AG09309 (cell line): ENCODE data around the gene ITK.
"Not testable (repeated sequence)": the region's sequence is repeated elsewhere in the genome, so short reads cannot be mapped to it uniquely, and the experiment has no call there.

Experiments
- DNase-seq: peaks from one replicate; pipeline ENCODE4 v3.0.0-alpha.2; 2010; ENCODE audit warnings: low read depth
- H3K4me3 ChIP-seq: 2 replicates; pipeline ENCODE4 v1.5.1; 2011; ENCODE audit warnings: mild to moderate bottlenecking, low read depth, low read length, moderate library complexity; ENCODE audit not compliant: control insufficient read depth
- TF ChIP-seq, protein P1 (sequence below): IDR thresholded peaks from 2 replicates; pipeline ENCODE4 v1.5.1; 2011; ENCODE audit warnings: mild to moderate bottlenecking, low read depth, low read length, inconsistent platforms; ENCODE audit not compliant: insufficient read depth, control insufficient read depth; ENCODE audit errors: missing control alignments

Gene ITK

GRCh38 chr5:157230610-157231009 lies 50.0 kb downstream of the ITK start:
- no peak for DNase-seq
- H3K4me3 ChIP-seq: no peak overlapping the region
- TF ChIP-seq, protein P1, sequence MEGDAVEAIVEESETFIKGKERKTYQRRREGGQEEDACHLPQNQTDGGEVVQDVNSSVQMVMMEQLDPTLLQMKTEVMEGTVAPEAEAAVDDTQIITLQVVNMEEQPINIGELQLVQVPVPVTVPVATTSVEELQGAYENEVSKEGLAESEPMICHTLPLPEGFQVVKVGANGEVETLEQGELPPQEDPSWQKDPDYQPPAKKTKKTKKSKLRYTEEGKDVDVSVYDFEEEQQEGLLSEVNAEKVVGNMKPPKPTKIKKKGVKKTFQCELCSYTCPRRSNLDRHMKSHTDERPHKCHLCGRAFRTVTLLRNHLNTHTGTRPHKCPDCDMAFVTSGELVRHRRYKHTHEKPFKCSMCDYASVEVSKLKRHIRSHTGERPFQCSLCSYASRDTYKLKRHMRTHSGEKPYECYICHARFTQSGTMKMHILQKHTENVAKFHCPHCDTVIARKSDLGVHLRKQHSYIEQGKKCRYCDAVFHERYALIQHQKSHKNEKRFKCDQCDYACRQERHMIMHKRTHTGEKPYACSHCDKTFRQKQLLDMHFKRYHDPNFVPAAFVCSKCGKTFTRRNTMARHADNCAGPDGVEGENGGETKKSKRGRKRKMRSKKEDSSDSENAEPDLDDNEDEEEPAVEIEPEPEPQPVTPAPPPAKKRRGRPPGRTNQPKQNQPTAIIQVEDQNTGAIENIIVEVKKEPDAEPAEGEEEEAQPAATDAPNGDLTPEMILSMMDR: no peak

DNA sequence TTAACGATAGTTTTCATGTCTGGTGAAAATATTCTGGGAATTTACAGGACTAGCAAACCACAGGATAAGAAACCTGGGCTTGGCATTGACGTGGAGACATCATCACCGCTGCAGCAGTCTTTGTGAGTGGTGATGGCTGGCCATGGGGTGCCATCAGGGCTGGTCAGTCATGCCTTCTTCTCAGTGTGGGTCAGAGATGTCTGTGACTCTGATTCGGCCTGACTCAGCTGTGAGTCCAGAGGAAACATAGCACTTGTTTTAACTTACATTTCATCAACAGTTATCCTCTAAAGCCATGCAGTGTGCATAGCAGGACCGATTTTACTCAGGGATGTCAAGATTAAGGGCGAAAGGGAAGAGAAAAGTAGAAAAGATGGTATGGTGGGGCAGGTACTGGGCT lies 52.1 kb downstream of the ITK start:
- DNase-seq: no peak
- TF ChIP-seq, protein P1: no peak

DNA sequence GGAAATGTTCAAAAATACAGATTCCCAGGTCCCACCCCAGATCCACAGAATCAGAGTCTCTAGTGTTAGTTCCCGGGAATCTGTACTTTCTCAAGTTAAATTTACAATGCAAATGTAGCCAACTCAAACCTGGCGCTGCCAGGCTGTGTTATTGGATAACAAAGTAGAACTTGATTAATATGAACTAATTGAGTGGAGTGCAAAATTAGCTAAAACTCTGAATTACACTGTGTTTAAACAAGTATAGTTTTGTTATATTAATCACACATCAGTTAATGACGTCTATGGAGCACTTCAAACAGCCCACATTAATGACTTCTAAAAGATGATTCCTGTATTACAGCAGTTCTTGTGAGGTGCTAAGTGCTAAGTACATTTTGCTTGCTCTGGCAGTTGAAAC lies 52.9 kb downstream of the ITK start:
- no peak for DNase-seq
- no peak overlapping the region for H3K4me3 ChIP-seq
- TF ChIP-seq, protein P1: no peak

More for the DNA sequence above, 52.1 kb downstream of the ITK start:
- H3K4me3 ChIP-seq: no peak overlapping the region

- TF ChIP-seq, protein P1: no peak
- H3K4me3 ChIP-seq: no peak overlapping the region
- peak; percentile 1 for DNase-seq
Measured at GRCh38 chr5:157236423-157236822, 55.8 kb downstream of the ITK start.

DNA sequence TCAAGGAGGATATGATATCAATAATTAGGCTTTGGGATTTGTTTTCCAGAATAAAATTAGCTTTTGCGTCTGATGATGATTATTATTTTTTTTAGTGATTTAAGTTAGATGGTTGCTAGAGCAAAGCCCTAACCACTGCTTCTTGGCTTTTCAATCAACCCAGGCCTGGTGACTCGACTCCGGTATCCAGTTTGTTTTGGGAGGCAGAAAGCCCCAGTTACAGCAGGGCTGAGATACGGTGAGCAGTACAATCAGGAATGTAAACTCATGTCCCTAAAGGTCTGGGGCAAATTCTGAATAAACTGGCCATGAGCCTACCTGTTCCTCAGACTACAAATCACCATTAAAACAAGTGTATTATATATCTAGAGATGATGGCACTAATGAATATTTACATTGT lies 60.8 kb downstream of the ITK start:
- no peak for DNase-seq

DNA sequence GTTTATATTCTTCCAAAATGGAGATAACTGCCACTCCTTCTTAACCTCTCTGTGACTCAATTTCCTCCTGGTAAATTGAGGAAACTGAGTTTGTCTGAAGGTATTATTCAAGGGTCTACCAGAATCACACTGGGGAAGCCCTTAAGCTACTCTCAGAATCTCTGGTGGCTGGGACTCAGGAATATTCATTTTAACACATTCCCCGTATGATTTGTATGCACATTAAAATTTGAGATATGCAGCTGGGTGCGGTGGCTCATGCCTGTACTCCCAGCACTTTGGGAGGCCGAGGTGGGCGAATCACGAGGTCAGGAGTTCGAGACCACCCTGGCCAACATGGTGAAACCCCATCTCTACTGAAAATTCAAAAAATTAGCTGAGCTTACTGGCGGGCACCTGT lies 64.1 kb downstream of the ITK start:
- not testable (repeated sequence) for DNase-seq, H3K4me3 ChIP-seq

More for the DNA sequence above, 60.8 kb downstream of the ITK start:
- TF ChIP-seq, protein P1: no peak
- H3K4me3 ChIP-seq: no peak overlapping the region

DNA sequence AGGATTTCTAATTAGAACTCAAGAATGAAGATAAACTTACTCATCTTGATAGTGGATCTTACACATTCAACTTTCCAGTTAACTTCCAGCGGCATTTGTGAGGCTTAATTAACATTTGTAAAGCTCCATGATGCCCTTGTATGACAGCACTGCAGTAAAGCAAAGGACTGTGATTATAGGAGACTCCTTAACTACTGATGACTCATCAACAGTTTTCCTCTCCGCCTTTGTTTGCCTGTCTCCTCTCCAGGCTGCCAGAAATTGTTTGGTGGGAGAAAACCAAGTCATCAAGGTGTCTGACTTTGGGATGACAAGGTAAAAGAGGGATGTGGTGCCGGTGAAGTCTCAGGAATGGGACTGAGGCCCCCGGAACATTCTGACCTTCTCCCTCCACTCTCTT lies 64.8 kb downstream of the ITK start:
- DNase-seq: no peak
- TF ChIP-seq, protein P1: no peak
- no peak overlapping the region for H3K4me3 ChIP-seq

DNA sequence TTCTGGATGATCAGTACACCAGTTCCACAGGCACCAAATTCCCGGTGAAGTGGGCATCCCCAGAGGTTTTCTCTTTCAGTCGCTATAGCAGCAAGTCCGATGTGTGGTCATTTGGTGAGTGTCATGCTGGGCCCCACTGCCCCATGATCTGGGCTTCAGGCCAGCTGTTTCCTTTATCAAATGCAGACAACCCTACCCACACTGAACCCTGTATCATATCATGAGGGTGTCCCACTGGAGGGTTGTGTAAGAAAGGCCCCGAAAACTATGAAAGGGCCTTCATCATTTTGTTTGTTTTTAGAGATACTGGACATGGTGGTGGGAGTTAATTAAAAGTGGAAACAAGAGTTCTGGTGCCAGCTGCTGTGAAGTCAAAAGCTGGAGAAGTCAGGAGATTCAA lies 65.2 kb downstream of the ITK start:
- H3K4me3 ChIP-seq: no peak overlapping the region
- TF ChIP-seq, protein P1: no peak
- no peak for DNase-seq
